DOHH2 (cell line): ENCODE results near the gene GPSM1.

Source experiments
- EZH2phosphoT487 ChIP-seq: fragments of 200-600 bp; sonication (generic); IDR thresholded peaks from 2 replicates; pipeline ENCODE4 v1.6.1; 2017; ENCODE audit warnings: borderline replicate concordance, mild to moderate bottlenecking, antibody characterized with exemption, low read length, moderate library complexity, mixed read lengths
- TF ChIP-seq, protein P1 (sequence below): fragments of 200-600 bp; sonication (generic); IDR thresholded peaks from one replicate; pipeline ENCODE4 v1.5.1; 2014; ENCODE audit warnings: antibody characterized with exemption, mild to moderate bottlenecking, low read depth, low read length; ENCODE audit not compliant: poor library complexity, severe bottlenecking

DNA sequence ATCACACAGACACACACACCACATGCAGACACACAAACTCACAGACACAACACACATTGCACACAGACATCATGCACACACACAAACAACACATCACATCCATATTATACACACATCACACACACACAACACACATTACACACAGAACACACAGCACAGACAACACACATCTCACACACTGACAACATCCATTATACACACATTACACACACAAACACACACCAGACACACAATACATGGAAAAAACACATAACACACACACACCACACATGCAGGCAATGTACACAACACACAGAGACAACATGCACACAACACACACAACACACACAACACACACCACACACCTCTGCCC lies 18.7 kb upstream of the GPSM1 start:
- TF ChIP-seq, protein P1, sequence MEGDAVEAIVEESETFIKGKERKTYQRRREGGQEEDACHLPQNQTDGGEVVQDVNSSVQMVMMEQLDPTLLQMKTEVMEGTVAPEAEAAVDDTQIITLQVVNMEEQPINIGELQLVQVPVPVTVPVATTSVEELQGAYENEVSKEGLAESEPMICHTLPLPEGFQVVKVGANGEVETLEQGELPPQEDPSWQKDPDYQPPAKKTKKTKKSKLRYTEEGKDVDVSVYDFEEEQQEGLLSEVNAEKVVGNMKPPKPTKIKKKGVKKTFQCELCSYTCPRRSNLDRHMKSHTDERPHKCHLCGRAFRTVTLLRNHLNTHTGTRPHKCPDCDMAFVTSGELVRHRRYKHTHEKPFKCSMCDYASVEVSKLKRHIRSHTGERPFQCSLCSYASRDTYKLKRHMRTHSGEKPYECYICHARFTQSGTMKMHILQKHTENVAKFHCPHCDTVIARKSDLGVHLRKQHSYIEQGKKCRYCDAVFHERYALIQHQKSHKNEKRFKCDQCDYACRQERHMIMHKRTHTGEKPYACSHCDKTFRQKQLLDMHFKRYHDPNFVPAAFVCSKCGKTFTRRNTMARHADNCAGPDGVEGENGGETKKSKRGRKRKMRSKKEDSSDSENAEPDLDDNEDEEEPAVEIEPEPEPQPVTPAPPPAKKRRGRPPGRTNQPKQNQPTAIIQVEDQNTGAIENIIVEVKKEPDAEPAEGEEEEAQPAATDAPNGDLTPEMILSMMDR, result no peak
- TF ChIP-seq EZH2phosphoT487, result no peak
